GM12891 (cell line): ENCODE results near the gene SCAMP3.
"Not testable (repeated sequence)": the region's sequence is repeated elsewhere in the genome, so short reads cannot be mapped to it uniquely, and the experiment has no call there.

Experiments used
- PAX5 ChIP-seq: IDR thresholded peaks from 2 replicates; pipeline ENCODE4 v1.6.1; 2011; ENCODE audit warnings: low read length, moderate library complexity, mild to moderate bottlenecking; ENCODE audit not compliant: insufficient read depth, severe bottlenecking
- POLR2A ChIP-seq: IDR thresholded peaks from 2 replicates; pipeline ENCODE4 v1.6.1; 2011; ENCODE audit warnings: low read depth, low read length, control low read depth
- POLR2AphosphoS5 ChIP-seq: IDR thresholded peaks from 2 replicates; pipeline ENCODE4 v1.6.1; 2011; ENCODE audit warnings: low read depth, low read length, control low read depth
- TAF1 ChIP-seq: IDR thresholded peaks from 2 replicates; pipeline ENCODE4 v1.6.1; 2011; ENCODE audit warnings: low read depth, low read length, control low read depth

GRCh38 chr1:155225404-155225759 lies 36.8 kb downstream of the SCAMP3 start:
- TF ChIP-seq POLR2A, POLR2AphosphoS5, TAF1, PAX5: not testable (repeated sequence)
